Large intestine (tissue), 3 donors: ENCODE results near the gene DDX51. TPM values are rescaled to one million over a fixed set of nuclear protein-coding genes. Genes with fewer than 3 reads are reported as not detected.
A peak's percentile ranks its signal among the peaks of the same experiment; 100 is the strongest.

Experiments
- DNase-seq, 2 donors: peaks; one replicate each; pipeline versions ENCODE4 v3.0.0 to v3.0.0-alpha.2; 2013
- H3K27ac ChIP-seq: one replicate; pipeline ENCODE4 v1.5.1; 2013; ENCODE audit warnings: low read length
- H3K27me3 ChIP-seq: 2 replicates; pipeline ENCODE4 v1.6.1; 2013; ENCODE audit warnings: low read length; ENCODE audit not compliant: control insufficient read depth, insufficient read depth
- H3K36me3 ChIP-seq: 2 replicates; pipeline ENCODE4 v1.6.1; 2013; ENCODE audit warnings: low read length; ENCODE audit not compliant: control insufficient read depth, insufficient read depth
- H3K4me1 ChIP-seq: one replicate; pipeline ENCODE4 v1.6.1; 2013; ENCODE audit warnings: low read length; ENCODE audit not compliant: control insufficient read depth, insufficient read depth
- H3K4me3 ChIP-seq: one replicate; pipeline ENCODE4 v1.5.1; 2013; ENCODE audit warnings: low read length
- H3K9me3 ChIP-seq: one replicate; pipeline ENCODE4 v1.6.1; 2013; ENCODE audit warnings: mild to moderate bottlenecking, low read depth, low read length, moderate library complexity; ENCODE audit not compliant: control insufficient read depth
- WGBS: methylation state at CpG from one replicate; pipeline ENCODE4 v1.1.5; 2013; ENCODE audit warnings: low lambda C conversion rate; ENCODE audit not compliant: insufficient coverage; 5-methylcytosine and 5-hydroxymethylcytosine counted together
- polyA plus RNA-seq: library from polyadenylated mRNA; unstranded; fragments of 120-200 nt; gene quantifications from one replicate; pipeline ENCODE4 v1.2.1, GENCODE V29; 2013

Gene DDX51
- polyA plus RNA-seq, 1 donor = 18.9 TPM

DNA sequence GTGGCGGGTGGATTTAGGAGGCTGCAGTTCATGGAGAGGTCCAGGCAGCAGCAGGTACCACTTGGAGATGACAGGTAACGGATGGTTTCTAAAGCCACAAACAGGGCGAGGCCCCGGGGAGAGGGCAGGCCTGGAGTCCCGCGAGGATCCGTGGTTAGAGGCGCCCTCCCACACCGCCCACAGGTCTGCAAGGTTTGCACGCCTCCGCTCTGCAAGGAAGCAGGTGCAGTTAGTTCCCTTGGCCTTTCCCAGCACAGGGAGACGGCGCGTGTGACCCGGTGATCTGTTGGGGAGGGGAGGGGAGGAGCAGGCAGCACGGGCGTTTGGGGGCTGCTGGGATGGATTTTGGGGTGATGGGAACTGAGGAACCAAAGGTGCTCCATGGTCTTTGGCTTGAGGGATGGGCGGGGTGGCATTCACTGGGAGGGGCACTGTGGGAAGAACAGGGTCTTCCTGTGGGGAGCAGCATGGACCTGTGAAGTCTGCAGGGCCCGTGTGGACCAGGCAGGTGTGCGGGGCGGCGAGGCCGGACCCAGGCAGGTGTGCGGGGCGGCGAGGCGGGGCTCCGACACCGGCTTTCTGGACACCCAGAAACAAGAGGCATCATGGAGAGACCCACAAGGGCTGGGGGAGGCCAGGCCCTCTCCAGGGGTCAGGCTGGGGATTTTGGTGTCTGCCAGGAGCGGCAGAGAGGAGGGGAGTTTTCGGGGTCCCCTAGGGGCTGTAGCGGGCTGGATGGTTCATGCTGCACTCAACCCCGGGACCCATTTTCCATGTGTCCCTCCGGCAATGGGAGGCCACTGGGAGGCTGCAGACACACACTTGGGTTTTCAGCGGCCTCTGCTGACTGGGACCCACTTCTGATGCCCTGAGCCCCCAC lies 29.3 kb upstream of the DDX51 start:
- H3K4me1 ChIP-seq = no peaks in the 10 kb centered on the region
- WGBS = no CpG with 5 or more reads among the region's 35 CpGs
- H3K9me3 ChIP-seq = peaks cover 2% of the 10 kb centered on the region
- DNase-seq = no peak
- peaks cover 25% of the 10 kb centered on the region for H3K27me3 ChIP-seq
- H3K36me3 ChIP-seq = no peaks in the 10 kb centered on the region
- H3K27ac ChIP-seq = no peak overlapping the region
- H3K4me3 ChIP-seq = no peak overlapping the region

DNA sequence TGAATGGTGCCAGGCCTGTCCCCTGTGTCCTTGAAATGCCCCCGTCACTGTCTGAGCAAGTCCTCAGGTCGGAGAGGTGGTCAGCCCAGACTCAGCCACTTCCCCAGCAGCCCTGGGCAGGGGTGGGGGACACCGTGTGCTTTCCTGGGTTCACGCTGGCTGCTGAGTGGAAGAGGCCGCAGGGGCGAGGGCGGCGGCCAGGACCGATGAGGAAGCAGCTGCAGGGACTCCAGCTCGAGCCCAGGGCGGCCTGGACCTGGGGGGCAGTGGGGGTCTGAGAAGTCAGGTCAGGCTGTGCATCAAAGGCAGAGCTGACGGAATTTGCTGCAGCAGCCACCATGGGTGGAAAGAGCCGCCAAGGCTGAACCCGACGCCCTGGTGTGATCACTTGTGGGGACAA lies 28.5 kb upstream of the DDX51 start:
- DNase-seq = no peak
- H3K27ac ChIP-seq = no peak overlapping the region
- no peak overlapping the region for H3K4me3 ChIP-seq
- H3K27me3 ChIP-seq = peaks cover 24% of the 10 kb centered on the region
- H3K36me3 ChIP-seq = no peaks in the 10 kb centered on the region
- no peaks in the 10 kb centered on the region for H3K4me1 ChIP-seq
- H3K9me3 ChIP-seq = peaks cover 2% of the 10 kb centered on the region
- no CpG with 5 or more reads among the region's 15 CpGs for WGBS

DNA sequence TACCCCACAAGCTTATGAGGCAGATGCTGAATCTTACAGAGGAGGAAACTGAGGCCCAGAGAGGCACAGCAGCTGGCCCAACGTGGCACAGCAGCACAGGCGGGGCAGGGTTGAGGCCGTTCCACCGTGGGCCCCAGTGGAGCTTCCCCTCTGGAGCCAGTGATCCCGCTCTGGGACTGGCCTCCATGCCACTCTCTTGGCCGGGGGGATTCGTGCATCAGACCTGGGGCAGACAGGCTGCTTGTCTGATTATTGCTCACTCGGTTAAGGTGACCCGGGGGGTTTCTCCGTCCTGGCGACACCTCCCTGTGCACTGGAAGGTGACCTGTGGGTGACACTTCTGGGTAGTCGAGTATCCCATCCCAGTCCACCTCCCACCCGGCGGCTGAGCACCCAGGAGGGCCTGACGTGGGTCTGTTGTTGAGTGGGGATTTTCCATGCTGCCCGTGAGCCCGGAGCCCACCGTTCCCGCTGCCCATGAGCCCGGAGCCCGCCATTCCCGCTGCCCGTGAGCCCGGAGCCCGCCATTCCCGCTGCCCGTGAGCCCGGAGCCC lies 27.9 kb upstream of the DDX51 start:
- DNase-seq = no peak
- H3K36me3 ChIP-seq = no peaks in the 10 kb centered on the region
- no peak overlapping the region for H3K27ac ChIP-seq
- H3K27me3 ChIP-seq = peaks cover 20% of the 10 kb centered on the region
- H3K4me1 ChIP-seq = no peaks in the 10 kb centered on the region
- peaks cover 2% of the 10 kb centered on the region for H3K9me3 ChIP-seq
- no CpG with 5 or more reads among the region's 28 CpGs for WGBS
- no peak overlapping the region for H3K4me3 ChIP-seq

DNA sequence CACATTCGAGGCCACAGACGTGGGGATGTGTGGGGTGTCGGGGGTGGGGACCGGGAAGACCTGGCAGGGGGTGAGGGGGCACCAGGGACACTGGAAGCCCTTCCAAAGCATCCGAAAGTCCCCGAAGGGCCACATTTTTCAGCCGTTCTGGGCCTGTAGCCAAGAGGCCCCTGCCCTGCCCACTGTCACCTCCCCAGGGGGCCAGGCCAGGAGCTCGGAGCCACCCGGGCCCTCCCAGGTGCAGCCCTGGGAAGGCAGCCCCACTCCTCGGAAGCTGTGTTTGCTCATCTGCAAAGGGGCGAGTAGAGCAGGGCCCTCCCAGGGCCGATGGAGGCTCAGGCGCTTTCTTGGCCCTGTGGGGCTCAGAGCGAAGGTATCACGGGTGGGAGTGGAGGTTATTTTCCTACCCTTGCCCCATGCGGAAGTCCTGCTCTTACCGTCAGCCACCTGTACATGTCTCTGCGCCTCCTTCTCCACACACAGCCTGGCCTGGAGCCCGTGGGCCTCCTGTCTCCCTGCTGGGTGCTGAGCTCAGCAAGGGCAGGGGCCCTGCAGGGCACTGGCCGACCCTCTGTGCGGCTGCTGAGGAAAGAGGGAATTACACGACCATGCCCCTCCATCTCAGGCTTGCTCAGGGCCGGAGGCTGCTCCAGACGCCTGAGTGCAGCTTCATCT lies 27.3 kb upstream of the DDX51 start:
- no CpG with 5 or more reads among the region's 24 CpGs for WGBS
- DNase-seq = no peak
- peaks cover 2% of the 10 kb centered on the region for H3K9me3 ChIP-seq

DNA sequence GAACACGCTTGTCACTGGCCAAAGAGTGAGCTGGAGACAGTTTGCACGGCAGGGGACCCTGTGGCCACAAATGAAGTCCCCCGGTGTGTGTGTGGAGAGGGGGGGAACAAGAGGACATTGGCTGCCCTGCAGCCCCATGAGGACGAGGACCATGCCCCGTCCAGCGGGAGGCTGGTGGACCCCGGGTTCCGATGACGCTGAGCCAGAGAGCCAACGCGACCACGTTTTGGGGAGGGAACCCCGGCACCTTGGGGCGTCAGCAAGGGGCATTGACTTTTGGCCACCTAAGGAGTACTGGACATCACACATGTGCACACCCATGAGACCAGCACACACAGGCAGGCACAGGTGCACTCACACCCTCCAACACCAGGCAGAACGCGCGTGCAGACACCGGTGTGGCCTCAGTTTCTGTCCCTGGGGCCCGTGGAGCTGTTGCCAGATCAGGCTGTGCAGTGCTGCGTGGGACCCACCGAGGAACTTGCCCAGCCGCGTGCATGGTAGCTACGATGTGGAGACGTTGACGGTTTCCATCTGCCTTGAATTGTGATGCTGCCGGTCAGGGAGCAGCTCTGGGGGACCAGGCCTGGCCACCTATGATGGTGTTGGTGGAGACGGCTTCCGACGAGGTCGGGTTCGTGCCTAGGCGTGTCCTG lies 26.6 kb upstream of the DDX51 start:
- Histone ChIP-seq H3K4me3 (no peak overlapping the region), H3K9me3 (no peaks in the 10 kb centered on the region), H3K36me3 (no peaks in the 10 kb centered on the region), H3K27ac (no peak overlapping the region), H3K27me3 (peaks cover 12% of the 10 kb centered on the region), H3K4me1 (no peaks in the 10 kb centered on the region)
- DNase-seq = no peak
- no CpG with 5 or more reads among the region's 33 CpGs for WGBS

More for the DNA sequence above, 27.3 kb upstream of the DDX51 start:
- H3K27ac ChIP-seq = no peak overlapping the region
- peaks cover 14% of the 10 kb centered on the region for H3K27me3 ChIP-seq
- no peak overlapping the region for H3K4me3 ChIP-seq
- no peaks in the 10 kb centered on the region for H3K4me1 ChIP-seq
- H3K36me3 ChIP-seq = no peaks in the 10 kb centered on the region

DNA sequence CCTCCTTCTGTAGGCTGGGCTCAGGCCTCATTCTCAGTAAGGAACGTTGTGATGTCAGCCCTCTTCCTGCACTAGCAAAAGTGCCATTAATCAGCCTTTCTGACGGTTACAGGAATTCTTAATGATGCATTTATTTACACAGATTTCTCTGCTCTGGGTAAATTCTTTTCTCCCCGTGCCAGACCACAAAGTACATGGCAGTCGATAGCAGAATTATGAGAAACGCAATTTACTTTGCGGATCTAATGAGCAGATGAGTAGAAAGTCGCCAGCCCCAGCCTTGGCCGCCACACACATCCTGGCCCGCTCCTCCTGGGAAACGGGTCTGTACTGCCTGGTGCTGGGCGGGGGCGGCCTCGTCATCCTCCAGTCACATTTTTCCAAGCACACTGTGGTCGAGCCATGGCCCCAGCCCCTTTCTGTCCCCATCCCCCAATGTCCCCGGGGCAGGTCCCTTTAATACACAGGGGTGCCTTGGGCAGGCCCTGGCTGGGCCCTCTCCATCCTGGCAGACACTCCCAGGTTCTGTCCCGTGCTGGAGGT lies 26.0 kb upstream of the DDX51 start:
- H3K9me3 ChIP-seq = no peaks in the 10 kb centered on the region
- H3K4me3 ChIP-seq = no peak overlapping the region
- H3K27me3 ChIP-seq = peaks cover 8% of the 10 kb centered on the region
- H3K27ac ChIP-seq = no peak overlapping the region
- no peaks in the 10 kb centered on the region for H3K4me1 ChIP-seq
- no peaks in the 10 kb centered on the region for H3K36me3 ChIP-seq
- peak in 1 of 2 donors; percentile 28 for DNase-seq
- WGBS = no CpG with 5 or more reads among the region's 16 CpGs

DNA sequence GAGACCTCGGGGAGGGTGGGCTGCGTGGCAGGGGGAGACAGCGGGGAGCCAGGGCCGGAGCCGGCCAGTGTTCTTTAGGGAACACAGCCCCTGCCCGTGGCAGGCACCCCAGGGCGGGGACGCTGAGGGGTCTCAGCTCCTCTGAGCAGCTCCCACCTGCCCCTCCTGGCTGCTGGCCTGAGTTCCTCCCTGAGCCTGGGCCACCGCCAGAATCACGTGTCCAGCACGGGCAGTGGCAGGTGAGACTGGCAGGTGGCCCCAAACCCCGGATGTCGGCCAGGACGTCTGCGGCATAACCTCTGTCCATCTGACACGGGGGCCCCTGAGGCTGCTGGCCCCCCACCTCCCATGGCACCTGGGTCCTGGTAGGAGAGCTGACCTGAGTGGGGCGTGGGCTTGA lies 25.3 kb upstream of the DDX51 start:
- no peak for DNase-seq
- no CpG with 5 or more reads among the region's 17 CpGs for WGBS
- H3K9me3 ChIP-seq = no peaks in the 10 kb centered on the region

DNA sequence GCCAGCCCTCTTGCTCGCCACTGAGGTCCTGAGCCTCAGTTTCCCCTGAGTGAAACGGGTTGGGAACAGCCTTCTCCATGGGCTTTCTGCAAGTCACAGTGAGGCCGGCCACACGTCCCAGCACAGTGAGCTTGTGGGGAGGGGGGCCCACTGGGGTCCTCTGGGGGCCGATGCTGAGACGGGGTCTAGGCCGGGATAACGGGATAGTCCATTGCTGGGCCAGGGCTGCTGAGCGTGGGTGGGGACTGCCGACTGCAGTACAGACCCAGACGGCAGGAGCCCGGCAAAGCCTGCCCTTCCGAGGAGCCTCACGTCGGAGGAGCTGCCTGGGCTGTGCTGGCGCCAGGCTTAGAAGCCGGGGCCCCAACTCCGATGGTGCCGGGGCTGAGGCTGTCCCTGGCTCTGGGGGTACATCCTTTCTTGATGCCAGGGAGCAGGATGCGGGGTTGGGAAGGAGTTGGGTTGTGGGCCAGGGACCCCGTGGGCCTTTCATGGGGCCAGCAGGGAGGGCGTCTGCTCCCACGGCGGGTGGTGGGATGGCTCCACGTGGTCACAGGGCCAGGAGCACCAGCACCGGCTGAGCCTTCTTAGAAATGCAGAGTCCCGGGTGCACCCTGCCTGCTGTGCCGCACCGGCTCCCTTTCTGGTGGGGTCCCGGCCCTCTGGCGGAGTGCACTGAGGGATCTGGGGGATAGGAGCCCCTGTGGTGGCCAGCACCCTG lies 24.4 kb upstream of the DDX51 start:
- Histone ChIP-seq H3K9me3 (no peaks in the 10 kb centered on the region), H3K4me1 (no peaks in the 10 kb centered on the region), H3K27ac (no peak overlapping the region), H3K4me3 (no peak overlapping the region), H3K27me3 (peaks cover 4% of the 10 kb centered on the region), H3K36me3 (no peaks in the 10 kb centered on the region)
- no peak for DNase-seq
- no CpG with 5 or more reads among the region's 31 CpGs for WGBS

More for the DNA sequence above, 25.3 kb upstream of the DDX51 start:
- no peaks in the 10 kb centered on the region for H3K4me1 ChIP-seq
- H3K27me3 ChIP-seq = peaks cover 6% of the 10 kb centered on the region
- H3K36me3 ChIP-seq = no peaks in the 10 kb centered on the region
- H3K4me3 ChIP-seq = no peak overlapping the region
- H3K27ac ChIP-seq = no peak overlapping the region

DNA sequence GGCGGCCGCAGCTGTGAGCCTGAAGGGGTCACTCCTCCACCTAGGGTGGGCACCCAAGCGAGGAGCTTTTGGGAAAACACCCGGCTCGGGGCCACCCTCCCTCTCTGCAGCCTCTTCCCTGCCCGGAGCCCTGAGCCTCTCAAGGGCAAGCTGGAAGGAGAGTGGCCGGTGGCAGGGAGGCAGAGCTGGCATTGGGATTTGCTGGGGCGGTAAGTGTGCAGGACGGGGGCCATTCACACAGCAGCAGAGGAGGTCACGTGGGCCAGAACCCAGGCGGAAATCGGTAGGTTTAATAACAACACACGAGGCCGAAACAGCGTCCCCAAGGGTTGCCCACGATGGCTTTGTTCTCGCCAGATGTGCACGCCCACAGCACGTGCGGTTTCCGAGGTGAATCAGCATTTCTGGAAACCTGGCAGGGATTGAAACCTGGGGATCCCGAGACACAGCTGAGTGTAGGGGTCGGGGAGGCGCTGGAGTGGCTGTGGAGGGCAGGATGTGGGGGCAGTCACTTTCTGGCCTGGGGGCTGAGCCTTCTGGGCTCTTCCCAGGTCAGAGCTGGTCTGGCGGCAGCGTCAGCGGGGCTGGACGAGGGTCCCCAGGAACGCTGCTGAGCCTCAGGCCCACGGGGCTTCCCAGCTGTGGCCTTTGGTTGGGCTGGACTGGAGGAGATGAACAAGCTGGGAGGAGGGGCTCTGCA lies 23.6 kb upstream of the DDX51 start:
- WGBS = no CpG with 5 or more reads among the region's 30 CpGs
- peaks cover 6% of the 10 kb centered on the region for H3K27me3 ChIP-seq
- DNase-seq = no peak

More for the DNA sequence above, 23.6 kb upstream of the DDX51 start:
- Histone ChIP-seq H3K4me3 (no peak overlapping the region), H3K4me1 (no peaks in the 10 kb centered on the region), H3K9me3 (no peaks in the 10 kb centered on the region), H3K27ac (no peak overlapping the region), H3K36me3 (no peaks in the 10 kb centered on the region)
